HEK293 (cell line): Measurements from ENCODE around the gene RNF212.

ENCODE experiments used
- CTCF ChIA-PET: fragments of 350-600 bp; formaldehyde crosslinking; extraction: SDS; loops from one replicate; lab custom pipeline; 2021; ENCODE audit warnings: antibody characterized with exemption; lab: Yijun Ruan, JAX
- POLR2A ChIA-PET: fragments of 300-600 bp; formaldehyde crosslinking; extraction: SDS; loops from one replicate; lab custom pipeline; 2020; ENCODE audit warnings: antibody characterized with exemption, inconsistent platforms; lab: Yijun Ruan, JAX
- H3K27ac ChIP-seq: fragments of 200-500 bp; sonication (Bioruptor generic); 2 replicates; pipeline ENCODE4 v1.5.1; 2014; ENCODE audit warnings: low read depth, low read length, control low read depth, inconsistent platforms; ENCODE audit errors: extremely low read depth
- H3K36me3 ChIP-seq, 2 experiments: fragments of 200-500 bp in 1 of 2; sonication (Bioruptor generic) in 1 of 2; 1 replicate in 1 of 2; 2 replicates in 1 of 2; pipeline ENCODE4 v1.5.1; 2014 to 2017; ENCODE audit warnings: inconsistent platforms in 2 of 2, low read length in 2 of 2; ENCODE audit not compliant: control insufficient read depth in 2 of 2, insufficient read depth in 1 of 2
- H3K4me1 ChIP-seq: fragments of 200-500 bp; sonication (Bioruptor generic); 2 replicates; pipeline ENCODE4 v1.5.1; 2014; ENCODE audit warnings: mild to moderate bottlenecking, low read length, inconsistent platforms; ENCODE audit not compliant: control insufficient read depth, insufficient read depth
- H3K4me3 ChIP-seq: 2 replicates; pipeline ENCODE4 v1.5.1; 2011; ENCODE audit warnings: low read depth, mild to moderate bottlenecking, control low read depth, low read length, moderate library complexity
- H3K9me3 ChIP-seq: fragments of 200-500 bp; sonication (Bioruptor generic); 2 replicates; pipeline ENCODE4 v1.5.1; 2014; ENCODE audit warnings: low read depth, low read length, inconsistent platforms; ENCODE audit not compliant: control insufficient read depth, insufficient read depth
- BCL11B ChIP-seq: fragments of 450-650 bp; formaldehyde crosslinking; IDR thresholded peaks from 2 replicates; pipeline ENCODE4 v1.5.1; 2016; ENCODE audit warnings: low read depth, missing biosample characterization, missing genetic modification characterization
- KLF1 ChIP-seq: fragments of 450-650 bp; formaldehyde crosslinking; IDR thresholded peaks from 2 replicates; pipeline ENCODE4 v1.5.1; 2016; ENCODE audit warnings: missing biosample characterization, missing genetic modification characterization
- PRDM1 ChIP-seq: fragments of 450-650 bp; formaldehyde crosslinking; IDR thresholded peaks from 2 replicates; pipeline ENCODE4; 2016; ENCODE audit warnings: missing biosample characterization, missing genetic modification characterization
- SP2 ChIP-seq: fragments of 450-650 bp; formaldehyde crosslinking; IDR thresholded peaks from 2 replicates; pipeline ENCODE4 v1.5.1; 2016; ENCODE audit warnings: missing biosample characterization, missing genetic modification characterization
- SP3 ChIP-seq: fragments of 450-650 bp; formaldehyde crosslinking; IDR thresholded peaks from 2 replicates; pipeline ENCODE4 v1.5.1; 2016; ENCODE audit warnings: missing biosample characterization, missing genetic modification characterization
- ZBTB48 ChIP-seq: fragments of 450-650 bp; formaldehyde crosslinking; IDR thresholded peaks from 2 replicates; pipeline ENCODE4 v1.5.1; 2016; ENCODE audit warnings: missing biosample characterization, missing genetic modification characterization
- ZFP69B ChIP-seq: fragments of 450-650 bp; formaldehyde crosslinking; IDR thresholded peaks from 2 replicates; pipeline ENCODE4 v1.5.1; 2016; ENCODE audit warnings: missing biosample characterization, missing genetic modification characterization
- ZNF121 ChIP-seq: fragments of 450-650 bp; formaldehyde crosslinking; IDR thresholded peaks from 2 replicates; pipeline ENCODE4 v1.5.1; 2016; ENCODE audit warnings: missing biosample characterization, missing genetic modification characterization
- ZNF146 ChIP-seq: fragments of 450-650 bp; formaldehyde crosslinking; IDR thresholded peaks from 2 replicates; pipeline ENCODE4 v1.5.1; 2016; ENCODE audit warnings: missing biosample characterization, missing genetic modification characterization
- ZNF404 ChIP-seq: fragments of 450-650 bp; formaldehyde crosslinking; IDR thresholded peaks from 2 replicates; pipeline ENCODE4 v1.5.1; 2017; ENCODE audit warnings: missing biosample characterization, missing genetic modification characterization
- ZNF555 ChIP-seq: fragments of 450-650 bp; formaldehyde crosslinking; conservative IDR thresholded peaks from 2 replicates; pipeline ENCODE4 v1.5.1; 2017; ENCODE audit warnings: missing biosample characterization, mild to moderate bottlenecking, missing genetic modification characterization, inconsistent platforms
- ZNF560 ChIP-seq: fragments of 450-650 bp; formaldehyde crosslinking; IDR thresholded peaks from 2 replicates; pipeline ENCODE4 v1.5.1; 2017; ENCODE audit warnings: missing biosample characterization, missing genetic modification characterization, borderline replicate concordance
- ZNF626 ChIP-seq: fragments of 450-650 bp; sonication (Bioruptor Pico); formaldehyde crosslinking; IDR thresholded peaks from 2 replicates; pipeline ENCODE4 v1.5.1; 2018; ENCODE audit warnings: missing biosample characterization, missing genetic modification characterization, inconsistent platforms
- ZNF747 ChIP-seq: fragments of 450-650 bp; formaldehyde crosslinking; IDR thresholded peaks from 2 replicates; pipeline ENCODE4 v1.5.1; 2016; ENCODE audit warnings: missing biosample characterization, missing genetic modification characterization
- ZNF843 ChIP-seq: fragments of 450-650 bp; formaldehyde crosslinking; IDR thresholded peaks from 2 replicates; pipeline ENCODE4 v1.5.1; 2016; ENCODE audit warnings: missing biosample characterization, missing genetic modification characterization
- ZSCAN23 ChIP-seq: fragments of 450-650 bp; formaldehyde crosslinking; IDR thresholded peaks from 2 replicates; pipeline ENCODE4 v1.5.1; 2016; ENCODE audit warnings: missing biosample characterization, missing genetic modification characterization
- TF ChIP-seq, protein P1 (sequence below): fragments of 450-650 bp; formaldehyde crosslinking; IDR thresholded peaks from 2 replicates; pipeline ENCODE4 v1.5.1; 2016; ENCODE audit warnings: missing biosample characterization, missing genetic modification characterization, low read depth
- TF ChIP-seq, protein P2 (sequence below): fragments of 450-650 bp; formaldehyde crosslinking; optimal IDR thresholded peaks from 2 replicates; pipeline ENCODE3; 2016; ENCODE audit warnings: missing biosample characterization, mild to moderate bottlenecking, missing genetic modification characterization
- TF ChIP-seq, protein P3 (sequence below): fragments of 450-650 bp; formaldehyde crosslinking; IDR thresholded peaks from 2 replicates; pipeline ENCODE4 v1.5.1; 2016; ENCODE audit warnings: missing biosample characterization, missing genetic modification characterization, borderline replicate concordance
- TF ChIP-seq, protein P4 (sequence below): fragments of 450-650 bp; formaldehyde crosslinking; IDR thresholded peaks from 2 replicates; pipeline ENCODE4 v1.5.1; 2017; ENCODE audit warnings: missing biosample characterization, missing genetic modification characterization

The RNF212 gene

DNA sequence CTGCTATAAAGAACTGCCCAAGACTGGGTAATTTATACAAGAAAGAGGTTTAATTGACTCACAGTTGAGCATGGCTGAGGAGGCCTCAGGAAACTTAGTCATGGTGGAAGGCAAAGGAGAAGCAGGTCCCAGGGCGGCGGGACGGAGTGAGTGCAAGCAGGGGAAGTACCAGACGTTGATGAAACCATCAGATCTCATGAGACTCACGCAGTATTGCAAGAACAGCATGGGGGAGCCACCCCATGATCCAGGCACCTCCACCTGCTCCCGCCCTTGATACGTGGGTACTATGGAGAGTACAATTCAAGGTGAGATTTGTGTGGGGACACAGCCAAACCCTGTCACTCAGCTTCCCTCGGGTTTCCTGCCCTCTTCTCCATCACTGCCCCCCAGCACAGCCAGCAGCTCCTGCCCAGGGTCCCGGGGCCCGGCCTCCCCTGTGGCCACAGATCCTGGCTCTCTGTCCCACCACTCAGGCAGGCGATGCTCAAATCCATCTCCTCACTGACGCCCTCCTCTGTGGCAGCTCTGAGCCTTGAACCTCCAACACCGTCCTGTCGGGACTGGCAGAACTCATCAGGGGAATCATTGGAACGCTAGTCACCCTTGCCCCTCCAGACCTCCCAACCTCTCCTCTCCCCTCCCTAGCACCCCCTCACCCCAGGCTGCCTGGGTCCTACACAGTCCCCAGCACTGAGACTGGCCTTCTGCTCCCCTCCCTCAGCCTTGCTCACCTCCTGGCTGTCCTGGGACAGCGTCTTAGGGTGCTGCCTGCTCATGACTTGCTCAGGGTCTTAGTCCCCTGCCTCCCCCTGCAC, 64.4 kb downstream of the RNF212 start:
- Histone ChIP-seq H3K36me3 (no peaks in the 10 kb centered on the region), H3K4me3 (no peak overlapping the region), H3K27ac (no peak overlapping the region), H3K9me3 (no peaks in the 10 kb centered on the region), H3K4me1 (no peaks in the 10 kb centered on the region)
- ChIA-PET POLR2A (interaction anchor here (0.5 kb wide), 1 partner anchor 25 kb away, joined by 3 read pairs; no protein-coding TSS in a partner anchor), CTCF (no interaction called here)
- TF ChIP-seq, protein P1, sequence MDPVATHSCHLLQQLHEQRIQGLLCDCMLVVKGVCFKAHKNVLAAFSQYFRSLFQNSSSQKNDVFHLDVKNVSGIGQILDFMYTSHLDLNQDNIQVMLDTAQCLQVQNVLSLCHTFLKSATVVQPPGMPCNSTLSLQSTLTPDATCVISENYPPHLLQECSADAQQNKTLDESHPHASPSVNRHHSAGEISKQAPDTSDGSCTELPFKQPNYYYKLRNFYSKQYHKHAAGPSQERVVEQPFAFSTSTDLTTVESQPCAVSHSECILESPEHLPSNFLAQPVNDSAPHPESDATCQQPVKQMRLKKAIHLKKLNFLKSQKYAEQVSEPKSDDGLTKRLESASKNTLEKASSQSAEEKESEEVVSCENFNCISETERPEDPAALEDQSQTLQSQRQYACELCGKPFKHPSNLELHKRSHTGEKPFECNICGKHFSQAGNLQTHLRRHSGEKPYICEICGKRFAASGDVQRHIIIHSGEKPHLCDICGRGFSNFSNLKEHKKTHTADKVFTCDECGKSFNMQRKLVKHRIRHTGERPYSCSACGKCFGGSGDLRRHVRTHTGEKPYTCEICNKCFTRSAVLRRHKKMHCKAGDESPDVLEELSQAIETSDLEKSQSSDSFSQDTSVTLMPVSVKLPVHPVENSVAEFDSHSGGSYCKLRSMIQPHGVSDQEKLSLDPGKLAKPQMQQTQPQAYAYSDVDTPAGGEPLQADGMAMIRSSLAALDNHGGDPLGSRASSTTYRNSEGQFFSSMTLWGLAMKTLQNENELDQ: no peak
- no peak for TF ChIP-seq ZNF843 (tag by site-specific recombination)
- no peak for TF ChIP-seq ZNF626 (tag by site-specific recombination)
- TF ChIP-seq ZNF560: no peak
- TF ChIP-seq ZNF747 (tag by site-specific recombination): no peak
- TF ChIP-seq, protein P2, sequence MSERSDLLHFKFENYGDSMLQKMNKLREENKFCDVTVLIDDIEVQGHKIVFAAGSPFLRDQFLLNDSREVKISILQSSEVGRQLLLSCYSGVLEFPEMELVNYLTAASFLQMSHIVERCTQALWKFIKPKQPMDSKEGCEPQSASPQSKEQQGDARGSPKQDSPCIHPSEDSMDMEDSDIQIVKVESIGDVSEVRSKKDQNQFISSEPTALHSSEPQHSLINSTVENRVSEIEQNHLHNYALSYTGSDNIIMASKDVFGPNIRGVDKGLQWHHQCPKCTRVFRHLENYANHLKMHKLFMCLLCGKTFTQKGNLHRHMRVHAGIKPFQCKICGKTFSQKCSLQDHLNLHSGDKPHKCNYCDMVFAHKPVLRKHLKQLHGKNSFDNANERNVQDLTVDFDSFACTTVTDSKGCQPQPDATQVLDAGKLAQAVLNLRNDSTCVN: no peak
- TF ChIP-seq ZNF404 (tag by site-specific recombination): no peak

DNA sequence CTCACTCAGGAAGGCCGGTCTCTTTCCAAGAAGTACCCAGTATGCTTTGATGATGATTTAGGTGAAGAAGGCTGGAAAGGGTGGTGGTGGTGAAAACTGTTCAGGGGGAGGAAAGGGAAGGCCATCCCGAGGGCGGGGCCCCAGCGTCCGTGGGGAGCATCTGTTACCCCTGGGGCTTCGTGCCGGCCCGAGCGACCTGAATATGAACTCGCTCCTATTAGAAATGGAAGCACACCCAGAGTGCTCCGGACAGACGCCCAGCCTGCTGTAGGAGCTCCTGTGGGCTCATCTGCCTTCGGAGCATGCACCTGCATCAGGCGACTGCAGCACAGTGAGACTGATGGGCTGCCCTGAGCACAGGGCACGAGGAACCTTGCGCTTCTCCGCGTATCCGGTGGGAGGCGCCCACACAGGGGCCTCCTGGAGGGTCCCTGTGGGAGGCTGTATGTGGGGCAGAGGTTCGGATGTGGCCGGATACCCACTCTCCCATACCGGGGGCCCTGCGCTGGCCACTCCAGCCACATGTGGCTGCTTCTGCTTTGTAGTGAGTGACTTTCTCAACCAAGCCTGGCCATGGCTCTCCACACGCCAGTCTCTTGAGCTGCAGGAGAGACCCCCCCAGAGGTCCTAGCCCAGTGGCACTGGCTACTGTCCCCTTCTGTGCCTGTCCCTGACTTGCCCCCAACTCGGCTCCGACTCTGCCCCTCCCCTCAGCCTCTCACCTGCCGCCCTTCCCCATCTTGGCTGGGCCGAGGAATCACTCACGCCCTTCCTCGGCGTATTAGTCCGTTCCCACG, 65.2 kb downstream of the RNF212 start:
- TF ChIP-seq ZSCAN23 (tag by site-specific recombination): no peak
- no peak for TF ChIP-seq ZFP69B (tag by site-specific recombination)
- no peak for TF ChIP-seq BCL11B (tag by site-specific recombination)
- TF ChIP-seq, protein P3, sequence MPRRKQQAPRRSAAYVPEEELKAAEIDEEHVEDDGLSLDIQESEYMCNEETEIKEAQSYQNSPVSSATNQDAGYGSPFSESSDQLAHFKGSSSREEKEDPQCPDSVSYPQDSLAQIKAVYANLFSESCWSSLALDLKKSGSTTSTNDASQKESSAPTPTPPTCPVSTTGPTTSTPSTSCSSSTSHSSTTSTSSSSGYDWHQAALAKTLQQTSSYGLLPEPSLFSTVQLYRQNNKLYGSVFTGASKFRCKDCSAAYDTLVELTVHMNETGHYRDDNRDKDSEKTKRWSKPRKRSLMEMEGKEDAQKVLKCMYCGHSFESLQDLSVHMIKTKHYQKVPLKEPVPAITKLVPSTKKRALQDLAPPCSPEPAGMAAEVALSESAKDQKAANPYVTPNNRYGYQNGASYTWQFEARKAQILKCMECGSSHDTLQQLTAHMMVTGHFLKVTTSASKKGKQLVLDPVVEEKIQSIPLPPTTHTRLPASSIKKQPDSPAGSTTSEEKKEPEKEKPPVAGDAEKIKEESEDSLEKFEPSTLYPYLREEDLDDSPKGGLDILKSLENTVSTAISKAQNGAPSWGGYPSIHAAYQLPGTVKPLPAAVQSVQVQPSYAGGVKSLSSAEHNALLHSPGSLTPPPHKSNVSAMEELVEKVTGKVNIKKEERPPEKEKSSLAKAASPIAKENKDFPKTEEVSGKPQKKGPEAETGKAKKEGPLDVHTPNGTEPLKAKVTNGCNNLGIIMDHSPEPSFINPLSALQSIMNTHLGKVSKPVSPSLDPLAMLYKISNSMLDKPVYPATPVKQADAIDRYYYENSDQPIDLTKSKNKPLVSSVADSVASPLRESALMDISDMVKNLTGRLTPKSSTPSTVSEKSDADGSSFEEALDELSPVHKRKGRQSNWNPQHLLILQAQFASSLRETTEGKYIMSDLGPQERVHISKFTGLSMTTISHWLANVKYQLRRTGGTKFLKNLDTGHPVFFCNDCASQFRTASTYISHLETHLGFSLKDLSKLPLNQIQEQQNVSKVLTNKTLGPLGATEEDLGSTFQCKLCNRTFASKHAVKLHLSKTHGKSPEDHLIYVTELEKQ (tag by site-specific recombination): no peak
- TF ChIP-seq ZNF555: no peak
- TF ChIP-seq ZNF121 (tag by site-specific recombination): no peak
- no peak for TF ChIP-seq ZBTB48 (tag by site-specific recombination)
- no peak for TF ChIP-seq SP2 (tag by site-specific recombination)
- TF ChIP-seq KLF1 (tag by site-specific recombination): no peak
- no peak for TF ChIP-seq PRDM1
- no peak for TF ChIP-seq ZNF146 (tag by site-specific recombination)
- TF ChIP-seq, protein P4, sequence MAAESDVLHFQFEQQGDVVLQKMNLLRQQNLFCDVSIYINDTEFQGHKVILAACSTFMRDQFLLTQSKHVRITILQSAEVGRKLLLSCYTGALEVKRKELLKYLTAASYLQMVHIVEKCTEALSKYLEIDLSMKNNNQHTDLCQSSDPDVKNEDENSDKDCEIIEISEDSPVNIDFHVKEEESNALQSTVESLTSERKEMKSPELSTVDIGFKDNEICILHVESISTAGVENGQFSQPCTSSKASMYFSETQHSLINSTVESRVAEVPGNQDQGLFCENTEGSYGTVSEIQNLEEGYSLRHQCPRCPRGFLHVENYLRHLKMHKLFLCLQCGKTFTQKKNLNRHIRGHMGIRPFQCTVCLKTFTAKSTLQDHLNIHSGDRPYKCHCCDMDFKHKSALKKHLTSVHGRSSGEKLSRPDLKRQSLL (tag by site-specific recombination): no peak
- no peak for TF ChIP-seq SP3
- TF ChIP-seq, all 188 proteins: peak for 0
- Histone ChIP-seq H3K9me3 (no peaks in the 10 kb centered on the region), H3K4me1 (no peaks in the 10 kb centered on the region), H3K4me3 (no peak overlapping the region), H3K27ac (no peak overlapping the region), H3K36me3 (no peaks in the 10 kb centered on the region)
- CTCF ChIA-PET: no interaction called here
- POLR2A ChIA-PET: interaction anchor here (0.5 kb wide), 1 partner anchor 24 kb away, joined by 3 read pairs; no protein-coding TSS in a partner anchor
